OCI-M1 (cell line): ENCODE results near the gene EYA2.
"Not testable (repeated sequence)": the region's sequence is repeated elsewhere in the genome, so short reads cannot be mapped to it uniquely, and the experiment has no call there.

Experiments used
- DNase-seq: peaks from one replicate; lab custom pipeline; 2025; lab: John Stamatoyannopoulos, UW

Gene EYA2

DNA sequence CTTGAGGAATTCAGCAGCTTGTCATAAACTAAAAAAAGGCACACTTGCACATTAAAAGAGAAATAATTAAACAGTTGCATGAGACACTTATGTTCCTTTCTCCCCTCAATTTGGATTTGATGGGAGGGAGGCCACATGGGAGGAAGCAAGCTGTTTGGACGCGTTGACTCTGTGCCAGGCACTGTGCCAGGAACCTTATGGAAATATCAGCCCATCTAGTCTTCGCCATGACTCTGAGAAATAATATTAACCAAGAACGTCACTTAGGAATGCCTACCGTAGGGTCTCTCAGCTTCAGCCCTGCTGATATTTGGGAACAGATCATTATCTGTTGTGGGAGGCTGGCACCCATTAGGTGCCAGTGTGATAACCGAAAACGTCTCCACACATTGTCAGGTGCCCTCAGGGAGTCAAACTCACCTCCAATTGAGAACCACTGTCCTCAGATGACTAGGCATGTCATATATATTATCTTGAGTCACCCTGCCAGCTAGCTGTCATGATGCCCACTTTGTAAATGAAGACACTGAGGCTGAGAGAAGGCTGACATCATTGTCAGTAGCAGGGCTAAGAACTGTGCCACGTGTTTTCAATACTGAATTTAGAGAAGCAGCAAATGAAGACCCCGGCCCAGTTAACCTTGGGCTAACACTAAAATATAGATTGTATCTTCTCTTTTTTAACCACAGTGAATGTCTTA lies 36.1 kb downstream of the EYA2 start:
- DNase-seq = no peak

- no peak for DNase-seq
Measured at GRCh38 chr20:46931699-46932098, 37.1 kb downstream of the EYA2 start.

GRCh38 chr20:46932439-46932838 lies 37.8 kb downstream of the EYA2 start:
- DNase-seq = not testable (repeated sequence)

DNA sequence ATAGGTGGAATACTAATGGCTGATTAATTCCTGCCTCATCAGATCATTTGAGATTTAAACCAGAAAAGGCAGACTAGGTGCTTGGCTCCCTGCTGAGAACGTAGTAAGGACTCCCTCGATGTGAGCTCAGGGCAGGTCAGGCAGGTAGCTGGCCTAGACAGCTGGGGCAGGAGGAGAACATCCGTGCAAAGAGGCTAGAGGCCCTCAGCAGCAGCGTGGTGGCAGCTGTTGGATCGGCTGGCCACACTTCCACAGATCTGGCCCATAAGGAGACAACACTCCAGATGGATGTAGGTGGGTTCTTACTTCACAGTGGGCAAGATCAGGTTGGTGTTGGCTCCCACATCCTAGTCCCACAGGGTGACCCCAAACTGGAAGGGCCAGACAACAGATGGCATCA lies 38.5 kb downstream of the EYA2 start:
- no peak for DNase-seq

- no peak for DNase-seq
Measured at GRCh38 chr20:46934746-46935287, 40.2 kb downstream of the EYA2 start.

DNA sequence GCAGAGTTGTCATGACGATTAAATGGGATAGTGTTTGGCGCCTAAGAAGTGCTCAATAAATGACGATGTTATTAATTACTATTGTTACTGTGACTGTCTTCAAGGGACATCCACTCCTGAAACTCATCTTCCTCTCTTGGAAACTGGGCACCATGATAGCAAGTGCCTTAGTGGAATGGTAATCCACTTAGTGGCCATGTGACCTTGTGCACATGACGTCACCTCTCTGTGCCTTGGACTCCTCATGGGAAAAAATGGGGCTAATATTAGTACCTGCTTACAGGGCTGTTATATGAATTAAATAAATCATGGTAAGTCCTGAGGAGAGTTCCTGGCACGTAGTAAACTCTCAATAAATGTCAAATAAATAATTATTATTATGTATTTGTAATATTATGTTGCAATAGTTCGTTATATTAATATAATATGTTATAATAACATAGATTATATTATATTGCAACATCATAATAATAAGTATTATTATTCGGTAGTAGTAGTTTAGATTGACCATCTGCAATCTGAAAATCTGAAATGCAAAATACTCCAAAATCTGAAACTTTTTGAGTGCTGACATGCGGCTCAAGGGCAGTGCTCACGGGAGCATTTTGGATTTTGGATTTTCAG lies 40.9 kb downstream of the EYA2 start:
- no peak for DNase-seq

GRCh38 chr20:46936415-46937156 lies 41.9 kb downstream of the EYA2 start:
- DNase-seq = no peak

DNA sequence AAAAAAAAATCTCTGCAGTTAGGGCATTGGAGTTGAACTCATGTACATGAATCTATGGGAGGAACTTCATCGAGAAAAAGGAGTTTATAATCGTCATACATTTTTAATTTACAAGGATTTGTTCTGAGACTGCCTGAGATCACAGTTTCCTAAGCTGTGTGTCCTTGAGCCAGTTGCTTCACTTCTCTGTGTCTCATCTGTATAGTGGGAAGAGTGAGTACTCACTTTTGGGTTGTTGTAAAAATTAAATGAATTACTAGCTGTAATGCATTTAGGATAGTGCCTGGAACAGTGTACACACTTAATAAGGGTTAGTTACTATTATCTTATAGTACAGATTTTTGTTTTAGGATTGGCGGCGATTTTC lies 42.5 kb downstream of the EYA2 start:
- no peak for DNase-seq

DNA sequence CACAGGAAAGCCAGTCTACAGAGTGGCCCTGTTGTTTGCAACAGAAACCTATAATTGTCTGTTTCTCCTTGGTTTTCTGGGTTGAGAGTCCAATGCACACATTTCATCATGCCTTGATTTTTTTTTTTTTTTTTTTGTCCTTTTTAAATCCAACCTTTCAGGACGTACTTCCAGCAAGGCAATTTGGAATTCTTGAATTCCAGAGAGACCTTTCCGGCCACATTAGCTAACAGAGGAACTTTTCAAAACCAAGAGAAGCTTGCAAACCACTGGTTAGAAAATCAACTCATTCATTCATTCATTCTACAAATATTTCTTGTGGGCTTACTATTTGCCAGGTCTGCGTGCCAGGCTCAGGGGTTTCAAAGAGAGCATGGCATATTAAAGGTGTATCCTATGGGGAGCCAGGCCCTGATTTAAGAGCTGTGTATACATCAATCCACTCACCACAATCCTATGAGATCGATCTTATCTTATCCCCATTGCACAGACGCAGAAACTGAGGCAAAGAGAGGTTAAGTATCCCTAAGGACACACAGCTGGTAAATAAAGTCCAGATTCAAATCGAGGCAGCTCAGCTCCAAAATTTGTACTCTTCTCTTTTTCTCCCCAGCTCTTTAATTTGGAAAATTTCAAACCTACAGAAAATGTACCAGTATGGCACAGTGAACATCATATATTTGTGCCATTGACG lies 43.0 kb downstream of the EYA2 start:
- no peak for DNase-seq

DNA sequence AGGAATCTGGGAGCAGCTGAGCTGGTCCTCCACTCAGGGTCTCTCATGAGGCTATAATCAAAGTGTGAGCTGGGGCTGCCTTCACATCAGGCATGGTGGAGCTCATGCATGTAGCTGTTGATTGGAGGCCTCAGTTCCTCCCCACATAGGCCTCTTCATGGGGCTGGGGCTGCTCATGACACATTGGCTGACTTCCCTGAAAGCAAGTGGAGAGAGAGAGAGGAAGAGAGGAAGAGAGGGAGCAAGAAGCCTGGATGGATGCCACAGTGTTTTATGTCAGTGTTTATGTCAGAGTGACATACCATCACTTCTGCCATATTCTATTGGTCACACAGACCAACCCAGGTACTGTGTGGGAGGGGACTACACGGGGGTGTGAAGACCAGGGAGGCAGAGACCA lies 43.8 kb downstream of the EYA2 start:
- no peak for DNase-seq

GRCh38 chr20:46939031-46939965 lies 44.7 kb downstream of the EYA2 start:
- peak; percentile 82 for DNase-seq

DNA sequence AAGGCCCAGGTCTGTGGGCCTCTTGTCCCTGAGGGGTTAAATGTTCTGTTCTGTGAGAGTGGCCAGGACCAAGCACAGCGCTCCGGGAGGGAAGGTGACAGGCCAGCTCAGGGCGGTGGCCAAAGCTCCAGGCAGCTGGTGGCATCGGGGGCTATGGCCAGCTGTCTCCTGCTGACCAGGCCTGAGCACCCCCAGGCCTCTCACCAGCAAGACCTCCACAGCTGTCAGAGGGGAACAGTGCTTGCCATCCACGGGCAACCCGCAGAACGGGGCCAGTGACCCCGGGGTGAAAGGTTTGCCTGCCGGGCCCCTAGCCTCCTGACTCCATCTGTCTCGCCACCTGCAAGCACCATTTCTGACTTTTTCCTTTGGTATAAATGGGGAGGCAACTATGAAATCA lies 46.0 kb downstream of the EYA2 start:
- no peak for DNase-seq

DNA sequence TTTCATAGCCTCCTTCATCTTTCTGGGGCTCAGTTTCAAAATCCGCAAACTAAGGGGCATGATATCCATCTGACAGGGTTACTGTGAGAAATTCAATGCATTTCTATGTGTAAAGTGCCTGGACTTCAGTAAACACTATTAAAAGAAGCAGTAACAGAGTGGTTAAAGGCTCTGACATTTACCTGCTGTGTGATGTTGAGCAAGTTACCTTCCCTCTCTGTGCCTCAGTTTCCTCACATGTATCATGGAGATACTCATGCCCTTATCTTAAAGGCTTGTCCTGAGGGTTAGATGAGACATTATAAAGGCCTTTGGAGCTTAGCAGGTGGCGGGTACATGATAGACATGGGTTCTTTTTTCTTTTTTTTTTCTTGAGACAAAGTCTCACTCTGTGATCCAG lies 46.8 kb downstream of the EYA2 start:
- DNase-seq = no peak

- DNase-seq = no peak
Measured at GRCh38 chr20:46943861-46944591, 49.4 kb downstream of the EYA2 start.

DNA sequence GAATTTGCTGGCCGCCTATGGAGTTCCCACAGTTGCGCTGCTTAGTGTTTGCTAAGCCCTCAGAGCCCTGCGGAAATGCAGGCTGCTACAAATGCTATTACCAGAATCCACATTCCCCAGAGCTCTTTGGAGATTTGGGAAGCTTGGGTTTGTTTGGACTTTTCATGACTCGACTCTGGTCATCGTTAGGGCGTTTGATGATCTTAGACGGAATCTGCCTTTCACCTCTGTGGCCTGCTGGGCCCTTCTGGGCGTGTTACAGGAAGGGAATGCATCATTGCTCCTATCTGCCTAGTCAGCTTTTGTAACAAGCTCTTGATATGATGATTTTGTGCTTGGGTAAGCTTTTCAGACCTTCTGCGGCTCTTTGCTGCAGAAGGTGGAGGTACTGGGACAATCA lies 50.8 kb downstream of the EYA2 start:
- no peak for DNase-seq

- DNase-seq = no peak
Measured at GRCh38 chr20:46946181-46946624, 51.6 kb downstream of the EYA2 start.

- no peak for DNase-seq
Measured at GRCh38 chr20:46946796-46947195, 52.2 kb downstream of the EYA2 start.

- no peak for DNase-seq
Measured at GRCh38 chr20:46948081-46948480, 53.4 kb downstream of the EYA2 start.

DNA sequence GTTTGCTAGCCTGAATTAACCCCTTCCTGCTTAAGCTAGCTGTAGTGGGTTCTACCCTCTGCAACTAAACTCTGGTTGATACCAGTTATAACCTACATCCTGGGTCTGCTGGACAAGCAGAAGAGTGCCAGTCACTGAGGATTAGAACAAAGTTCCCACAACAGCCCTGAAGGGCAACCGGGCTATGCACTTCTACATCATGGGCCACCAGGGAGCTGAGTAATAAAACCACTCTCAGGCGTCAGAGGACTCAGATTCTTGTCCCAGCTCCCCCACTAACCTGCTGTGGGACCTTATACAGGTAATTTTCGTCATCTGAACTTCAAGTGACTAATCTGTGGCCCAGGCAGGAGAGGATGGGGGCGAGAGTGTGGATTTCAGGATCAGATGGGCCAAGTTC lies 56.8 kb downstream of the EYA2 start:
- DNase-seq = no peak

- no peak for DNase-seq
Measured at GRCh38 chr20:46951840-46952497, 57.3 kb downstream of the EYA2 start.
